Measurements from ENCODE around the gene SLC10A2. TPM values are rescaled to one million over a fixed set of nuclear protein-coding genes. Genes with fewer than 3 reads are reported as not detected.

SLC10A2 gene
- total RNA-seq, 2 experiments from 2014 or later, result not detected

- no TSS peak for BruUV-seq (replicated peaks)
- Histone ChIP-seq H3K4me2 (ENCODE audit: low read length) (no peak overlapping the region), H3K4me1 (ENCODE audit: insufficient read depth, low read length, poor library complexity, severe bottlenecking) (peaks cover 52% of the 10 kb centered on the region), H3K79me2 (ENCODE audit: insufficient read depth, low read depth, low read length) (no peaks in the 10 kb centered on the region), H4K20me1 (ENCODE audit: insufficient read depth, low read length) (no peaks in the 10 kb centered on the region), H3K4me3 (ENCODE audit: low read depth, low read length, poor library complexity, severe bottlenecking) (no peak overlapping the region), H3K9me3 (ENCODE audit: low read length) (peaks cover 16% of the 10 kb centered on the region; the same call in 1 of the 2 replicates), H2AFZ (ENCODE audit: low read length) (no peak overlapping the region), H3K9me2 (ENCODE audit: insufficient read depth, low read length) (no peaks in the 10 kb centered on the region), H3K27ac (ENCODE audit: low read depth, low read length, poor library complexity, severe bottlenecking) (no peak overlapping the region), H3K36me3 (ENCODE audit: insufficient read depth, low read length) (peaks cover 27% of the 10 kb centered on the region)
- CTCF ChIA-PET (ENCODE audit: unreplicated experiment), result no interaction called here
- no peak for DNase-seq (ENCODE audit: low spot score)
- intact Hi-C loops (cut with micrococcal nuclease; ENCODE audit: unreplicated experiment), result no loop called here
- POLR2A ChIA-PET, result no interaction called here
- TF ChIP-seq CTCF (conservative IDR thresholded peaks at IDR 0.05; ENCODE audit: low read length) (no peak), EZH2phosphoT487 (IDR thresholded peaks at IDR 0.05; ENCODE audit: borderline replicate concordance, low read depth, low read length) (no peak)
Observed at GRCh38 chr13:103003631-103004030, 62.6 kb downstream of the SLC10A2 start.

GRCh38 chr13:103002279-103002678, 63.9 kb downstream of the SLC10A2 start:
- no peak overlapping the region for H3K27ac ChIP-seq (ENCODE audit: low read depth, low read length, poor library complexity, severe bottlenecking)
- intact Hi-C loops (cut with micrococcal nuclease; ENCODE audit: unreplicated experiment), result no loop called here

More at GRCh38 chr13:103002279-103002678, 63.9 kb downstream of the SLC10A2 start:
- Histone ChIP-seq H3K4me3 (ENCODE audit: low read depth, low read length, poor library complexity, severe bottlenecking) (no peak overlapping the region), H3K4me2 (ENCODE audit: low read length) (no peak overlapping the region), H4K20me1 (ENCODE audit: insufficient read depth, low read length) (no peaks in the 10 kb centered on the region), H3K79me2 (ENCODE audit: insufficient read depth, low read depth, low read length) (no peaks in the 10 kb centered on the region), H3K4me1 (ENCODE audit: insufficient read depth, low read length, poor library complexity, severe bottlenecking) (peaks cover 38% of the 10 kb centered on the region), H3K36me3 (ENCODE audit: insufficient read depth, low read length) (peaks cover 18% of the 10 kb centered on the region), H2AFZ (ENCODE audit: low read length) (no peak overlapping the region), H3K9me3 (ENCODE audit: low read length) (0 out of 2 replicates have a peak, but pooled peaks cover 3% of the 10 kb centered on the region), H3K9me2 (ENCODE audit: insufficient read depth, low read length) (no peaks in the 10 kb centered on the region)
- TF ChIP-seq CTCF (conservative IDR thresholded peaks at IDR 0.05; ENCODE audit: low read length) (no peak), EZH2phosphoT487 (IDR thresholded peaks at IDR 0.05; ENCODE audit: borderline replicate concordance, low read depth, low read length) (no peak)
- no TSS peak for BruUV-seq (replicated peaks)
- CTCF ChIA-PET (ENCODE audit: unreplicated experiment), result no interaction called here
- POLR2A ChIA-PET, result no interaction called here
- no peak for DNase-seq (ENCODE audit: low spot score)

Measured in OCI-LY7 (cell line).